NB4 (cell line): Measurements from ENCODE around the gene POU2F1.

Experiments
- DNase-seq: peaks from one replicate; pipeline ENCODE4 v3.0.0; 2010; ENCODE audit warnings: low read depth
- H3K4me3 ChIP-seq: one replicate; pipeline ENCODE4 v1.5.1; 2011; ENCODE audit warnings: mild to moderate bottlenecking, low read depth, low read length, moderate library complexity
- CTCF ChIP-seq: IDR thresholded peaks from one replicate; pipeline ENCODE4 v1.5.1; 2012; ENCODE audit warnings: low read depth, low read length
- MAX ChIP-seq: IDR thresholded peaks from 2 replicates; pipeline ENCODE4 v1.6.1; 2011; ENCODE audit warnings: low read depth, low read length
- MYC ChIP-seq: IDR thresholded peaks from 2 replicates; pipeline ENCODE4 v1.6.1; 2011; ENCODE audit warnings: low read depth, low read length
- POLR2A ChIP-seq: IDR thresholded peaks from 2 replicates; pipeline ENCODE4 v1.6.1; 2011; ENCODE audit warnings: mild to moderate bottlenecking; ENCODE audit not compliant: insufficient read length; ENCODE audit errors: extremely low read depth

POU2F1 gene

GRCh38 chr1:167194182-167194581 lies 26.5 kb upstream of the POU2F1 start:
- no peak overlapping the region for H3K4me3 ChIP-seq
- TF ChIP-seq POLR2A = no peak
- TF ChIP-seq MAX = no peak
- TF ChIP-seq MYC = no peak
- TF ChIP-seq CTCF = no peak
- no peak for DNase-seq

DNA sequence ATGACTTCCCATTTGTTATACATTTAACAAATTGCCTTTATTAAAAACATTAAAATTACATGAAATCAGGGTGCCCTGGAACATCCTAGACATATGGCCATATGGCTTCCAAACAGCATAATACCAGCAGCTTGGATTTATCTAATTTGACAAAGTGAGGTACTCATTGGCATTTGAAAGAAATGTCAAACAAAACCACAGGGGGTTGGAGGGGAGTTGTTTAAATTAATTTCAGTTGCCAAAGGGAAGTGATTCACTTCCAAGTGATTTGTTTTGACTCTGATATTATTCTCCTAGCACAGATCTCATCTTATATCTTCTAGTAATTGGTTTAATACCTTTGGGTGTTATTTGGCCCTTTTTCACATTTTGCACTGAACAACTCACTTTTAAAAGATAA lies 24.5 kb upstream of the POU2F1 start:
- DNase-seq = no peak
- TF ChIP-seq POLR2A (no peak), MAX (no peak), CTCF (no peak), MYC (no peak)

DNA sequence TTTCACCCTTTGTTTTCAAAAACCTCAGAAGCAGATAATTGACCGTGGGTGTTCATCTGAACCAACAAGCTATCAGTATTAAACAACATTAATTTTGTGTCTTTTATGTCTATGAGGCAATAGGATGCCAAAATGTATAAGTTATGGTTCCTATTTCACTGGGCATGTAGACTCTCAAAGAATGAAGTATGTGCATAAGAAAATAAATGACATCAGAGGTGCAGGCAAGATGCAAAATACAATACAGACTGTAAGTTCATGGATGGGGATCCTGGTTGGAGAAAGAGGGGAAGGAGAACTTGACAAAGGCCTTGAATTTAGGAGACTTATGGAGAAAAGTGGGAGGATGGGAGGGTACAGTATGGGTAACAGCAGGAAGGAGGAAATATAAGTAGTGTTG lies 23.4 kb upstream of the POU2F1 start:
- TF ChIP-seq POLR2A = no peak
- TF ChIP-seq MAX = no peak
- no peak for TF ChIP-seq MYC
- TF ChIP-seq CTCF = no peak
- DNase-seq = no peak
- no peak overlapping the region for H3K4me3 ChIP-seq

More for the DNA sequence above, 24.5 kb upstream of the POU2F1 start:
- H3K4me3 ChIP-seq = no peak overlapping the region

GRCh38 chr1:167197692-167198091 lies 23.0 kb upstream of the POU2F1 start:
- no peak overlapping the region for H3K4me3 ChIP-seq
- no peak for DNase-seq
- TF ChIP-seq POLR2A (no peak), MYC (no peak), MAX (no peak), CTCF (no peak)

GRCh38 chr1:167198518-167199133 lies 22.1 kb upstream of the POU2F1 start:
- TF ChIP-seq CTCF = no peak
- no peak for TF ChIP-seq POLR2A
- TF ChIP-seq MYC = no peak
- no peak for TF ChIP-seq MAX
- no peak for DNase-seq
- H3K4me3 ChIP-seq = no peak overlapping the region

DNA sequence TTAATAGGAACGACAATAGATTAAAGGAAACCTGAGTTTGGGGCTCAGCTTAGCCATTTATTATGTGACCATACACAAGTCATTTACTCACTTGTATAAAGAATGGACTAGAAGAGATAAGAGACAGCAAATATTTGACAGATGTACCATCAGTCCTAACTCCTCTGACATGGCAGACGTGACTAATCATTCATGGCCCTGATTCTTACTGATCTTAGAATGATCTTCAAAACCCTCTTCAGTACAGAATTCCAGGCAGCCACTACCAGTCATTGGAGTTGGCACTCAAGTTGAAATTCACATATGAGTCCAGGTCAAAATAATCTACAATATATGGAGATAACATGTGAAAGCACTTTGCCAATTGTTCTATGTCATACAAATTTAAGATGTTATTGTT lies 21.0 kb upstream of the POU2F1 start:
- TF ChIP-seq MAX (no peak), CTCF (no peak), POLR2A (no peak), MYC (no peak)
- DNase-seq = no peak
- H3K4me3 ChIP-seq = no peak overlapping the region
